Skin of body (tissue), 2 donors: ENCODE data around the gene BDH1. TPM values are rescaled to one million over a fixed set of nuclear protein-coding genes. Genes with fewer than 3 reads are reported as not detected.

Experiments used
- DNase-seq: peaks from one replicate; lab custom pipeline; 2025; lab: John Stamatoyannopoulos, UW
- total RNA-seq: library from RNA; depleted of rRNA; stranded (reverse); fragments of >200 nt; gene quantifications from one replicate; pipeline ENCODE4 v1.2.3, GENCODE V29; 2014

Gene BDH1
- total RNA-seq, 1 donor from 2014 or later: 13.0 TPM

- DNase-seq: no peak
Observed at GRCh38 chr3:197549261-197549885, 6.4 kb downstream of the BDH1 start.

GRCh38 chr3:197547306-197548011, 8.3 kb downstream of the BDH1 start:
- DNase-seq: no peak

- no peak for DNase-seq
Observed at GRCh38 chr3:197546307-197547085, 9.3 kb downstream of the BDH1 start.

GRCh38 chr3:197545571-197545970, 10.2 kb downstream of the BDH1 start:
- no peak for DNase-seq

GRCh38 chr3:197545101-197545500, 10.7 kb downstream of the BDH1 start:
- no peak for DNase-seq

- no peak for DNase-seq
Observed at GRCh38 chr3:197542741-197543454, 12.9 kb downstream of the BDH1 start.

GRCh38 chr3:197541756-197542539, 13.8 kb downstream of the BDH1 start:
- peak; percentile 71 for DNase-seq

- DNase-seq: peak; percentile 11
Observed at GRCh38 chr3:197540961-197541377, 14.8 kb downstream of the BDH1 start.

- DNase-seq: no peak
Observed at GRCh38 chr3:197539651-197540051, 16.1 kb downstream of the BDH1 start.

- DNase-seq: no peak
Observed at GRCh38 chr3:197533927-197534725, 21.6 kb downstream of the BDH1 start.

- DNase-seq: no peak
Observed at GRCh38 chr3:197533396-197533795, 22.4 kb downstream of the BDH1 start.

GRCh38 chr3:197532388-197532787, 23.4 kb downstream of the BDH1 start:
- no peak for DNase-seq

GRCh38 chr3:197528190-197528589, 27.6 kb downstream of the BDH1 start:
- DNase-seq: no peak

- DNase-seq: no peak
Observed at GRCh38 chr3:197527569-197527968, 28.2 kb downstream of the BDH1 start.

- no peak for DNase-seq
Observed at GRCh38 chr3:197525706-197526105, 30.1 kb downstream of the BDH1 start.

GRCh38 chr3:197524128-197524527, 31.6 kb downstream of the BDH1 start:
- no peak for DNase-seq

- DNase-seq: no peak
Observed at GRCh38 chr3:197523526-197523925, 32.2 kb downstream of the BDH1 start.

GRCh38 chr3:197522881-197523441, 32.8 kb downstream of the BDH1 start:
- DNase-seq: no peak

GRCh38 chr3:197522183-197522715, 33.5 kb downstream of the BDH1 start:
- DNase-seq: no peak
